HCT116 (cell line): Measurements from ENCODE around the gene ACSS3. TPM values are rescaled to one million over a fixed set of nuclear protein-coding genes. Genes with fewer than 3 reads are reported as not detected.
"Not testable (repeated sequence)": the region's sequence is repeated elsewhere in the genome, so short reads cannot be mapped to it uniquely, and the experiment has no call there.

Source experiments
- ATAC-seq: fragments of 200-7000 bp; cut with Tn5 transposase; 2 replicates; pipeline ENCODE4 v1.9.1; 2020; ENCODE audit warnings: mild to moderate bottlenecking, moderate library complexity
- BruUV-seq: library from RNA; stranded (reverse); fragments of 400-500 nt; replicated peaks from 2 replicates; lab custom pipeline; 2021; lab: Mats Ljungman, UMichigan
- CTCF ChIA-PET: fragments of 300-600 bp; sonication (Branson Sonifier 250); formaldehyde crosslinking; loops from one replicate; lab custom pipeline; 2021; ENCODE audit warnings: antibody characterized with exemption; lab: Charles Lee
- POLR2A ChIA-PET: fragments of 300-600, 350-600 bp; sonication (Branson Sonifier 250); formaldehyde crosslinking; loops from one replicate; lab custom pipeline; 2021; ENCODE audit warnings: antibody characterized with exemption; lab: Charles Lee
- RAD21 ChIA-PET, 2 experiments: fragments of 300-600 bp; sonication (Branson Sonifier 250); formaldehyde crosslinking; loops; one replicate each; lab custom pipeline; 2023; ENCODE audit warnings: low total read pairs in 2 of 2; ENCODE audit not compliant: uncharacterized antibody in 2 of 2, unreplicated experiment in 2 of 2, low non-redundant PET in 1 of 2; lab: Charles Lee
- DNase-seq: peaks from one replicate; pipeline ENCODE4 v3.0.0-alpha.2; 2010; ENCODE audit warnings: low read depth, low spot score
- H2AFZ ChIP-seq: fragments of 200-600 bp; shearing (Covaris generic), sonication (generic); 2 replicates; pipeline ENCODE4 v1.6.1; 2017; ENCODE audit warnings: low read depth, mixed run types, mixed read lengths, antibody characterized with exemption, low read length; ENCODE audit not compliant: poor library complexity, severe bottlenecking
- H3K27ac ChIP-seq: 2 replicates; pipeline ENCODE4 v1.5.1; 2012; ENCODE audit warnings: low read depth, low read length
- H3K27me3 ChIP-seq: fragments of 200-600 bp; sonication (generic); 2 replicates; pipeline ENCODE4 v1.6.1; 2016; ENCODE audit warnings: mixed run types, low read length, mixed read lengths; ENCODE audit not compliant: insufficient read depth
- H3K36me3 ChIP-seq, 2 experiments: fragments of 200-500 bp in 1 of 2; fragments of 200-600 bp in 1 of 2; sonication (Bioruptor generic) in 1 of 2; sonication (generic) in 1 of 2; 2 replicates each; pipeline versions ENCODE4 v1.5.1 to v1.6.1; 2014 to 2016; ENCODE audit warnings: low read length in 2 of 2, inconsistent platforms in 1 of 2, mixed read lengths in 1 of 2, mixed run types in 1 of 2; ENCODE audit not compliant: insufficient read depth in 2 of 2, control insufficient read depth in 1 of 2
- H3K4me1 ChIP-seq, 2 experiments: fragments of 200-600 bp in 1 of 2; sonication (generic) in 1 of 2; 2 replicates each; pipeline versions ENCODE4 v1.5.1 to v1.6.1; 2012 to 2017; ENCODE audit warnings: low read length in 2 of 2, inconsistent platforms in 1 of 2, mild to moderate bottlenecking in 1 of 2, mixed read lengths in 1 of 2, mixed run types in 1 of 2, moderate library complexity in 1 of 2; ENCODE audit not compliant: insufficient read depth in 2 of 2, control insufficient read depth in 1 of 2
- H3K4me2 ChIP-seq: fragments of 200-600 bp; sonication (generic); 2 replicates; pipeline ENCODE4 v1.6.1; 2017; ENCODE audit warnings: mixed run types, low read length, mixed read lengths
- H3K4me3 ChIP-seq, 2 experiments: fragments of 200-600 bp in 1 of 2; sonication (generic) in 1 of 2; replicated peaks in 1 of 2; 2 replicates each; pipeline ENCODE4 v1.5.1; 2011 to 2016; ENCODE audit warnings: low read length in 2 of 2, control low read depth in 1 of 2, low read depth in 1 of 2, mild to moderate bottlenecking in 1 of 2, mixed read lengths in 1 of 2, mixed run types in 1 of 2
- H3K79me2 ChIP-seq: fragments of 200-600 bp; sonication (generic); 2 replicates; pipeline ENCODE4 v1.6.1; 2017; ENCODE audit warnings: mild to moderate bottlenecking, mixed run types, low read length, moderate library complexity, mixed read lengths; ENCODE audit not compliant: insufficient read depth
- H3K9ac ChIP-seq: fragments of 200-600 bp; sonication (generic); 2 replicates; pipeline ENCODE4 v1.6.1; 2016; ENCODE audit warnings: low read length, mixed read lengths
- H3K9me2 ChIP-seq: fragments of 200-600 bp; sonication (generic), shearing (Covaris generic); 2 replicates; pipeline ENCODE4 v1.6.1; 2017; ENCODE audit warnings: mixed run types, mild to moderate bottlenecking, moderate library complexity; ENCODE audit not compliant: insufficient read depth
- H3K9me3 ChIP-seq, 2 experiments: fragments of 200-500 bp in 1 of 2; fragments of 200-600 bp in 1 of 2; sonication (Bioruptor generic) in 1 of 2; sonication (generic) in 1 of 2; 2 replicates each; pipeline ENCODE4 v1.6.1; 2014 to 2017; ENCODE audit warnings: low read length in 2 of 2, mixed read lengths in 2 of 2, inconsistent platforms in 1 of 2, low read depth in 1 of 2, mild to moderate bottlenecking in 1 of 2, mixed run types in 1 of 2, moderate library complexity in 1 of 2; ENCODE audit not compliant: control insufficient read depth in 1 of 2, insufficient read depth in 1 of 2
- H4K20me1 ChIP-seq: fragments of 200-600 bp; sonication (generic), shearing (Covaris generic); 2 replicates; pipeline ENCODE4 v1.6.1; 2017; ENCODE audit warnings: mixed run types, mild to moderate bottlenecking, moderate library complexity; ENCODE audit not compliant: insufficient read depth
- EGR1 ChIP-seq: IDR thresholded peaks from 2 replicates; pipeline ENCODE4 v1.6.1; 2012; ENCODE audit warnings: low read depth
- EZH2phosphoT487 ChIP-seq: fragments of 200-600 bp; IDR thresholded peaks from 2 replicates; pipeline ENCODE4 v1.6.1; 2018; ENCODE audit warnings: antibody characterized with exemption, borderline replicate concordance
- FOSL1 ChIP-seq: IDR thresholded peaks from 2 replicates; pipeline ENCODE4 v1.6.1; 2012; ENCODE audit warnings: low read depth
- JUND ChIP-seq: IDR thresholded peaks from 2 replicates; pipeline ENCODE4 v1.6.1; 2012
- SP1 ChIP-seq: IDR thresholded peaks from 2 replicates; pipeline ENCODE4 v1.6.1; 2012; ENCODE audit warnings: low read depth
- intact Hi-C: fragments of 100-400 bp; cut with micrococcal nuclease; formaldehyde crosslinking; loops from 2 replicates; pipeline ENCODE4 v1.10.0; 2022
- total RNA-seq: library from RNA; stranded (reverse); gene quantifications from one replicate; pipeline ENCODE4 v1.2.1, GENCODE V29; 2021; ENCODE audit not compliant: unreplicated experiment
- TF ChIP-seq, protein P1 (sequence below): IDR thresholded peaks from 2 replicates; pipeline ENCODE4 v1.6.1; 2012; ENCODE audit warnings: low read depth

ACSS3 gene
- total RNA-seq, 1 experiment from 2014 or later: 0.30 TPM

DNA sequence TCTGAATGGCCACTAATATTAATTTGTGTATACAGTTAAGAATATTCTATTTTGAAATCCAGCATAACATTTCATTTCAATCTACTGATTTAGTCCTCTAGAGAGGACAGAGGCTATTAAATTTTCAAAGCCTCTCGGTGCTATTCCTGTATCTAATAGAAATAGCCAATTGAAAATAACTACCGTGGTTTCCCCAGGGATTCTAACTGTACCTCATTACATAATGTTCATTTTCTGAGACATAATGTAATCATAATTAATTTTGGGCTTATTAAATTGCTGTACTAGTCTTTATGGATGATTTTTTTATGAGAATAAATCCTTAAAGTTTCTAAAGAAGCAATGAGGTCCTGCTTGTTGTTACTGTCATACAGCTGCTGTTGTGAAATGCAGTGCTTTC lies 38.6 kb upstream of the ACSS3 start:
- H3K9ac ChIP-seq: no peak overlapping the region
- RAD21 ChIA-PET: no interaction called here
- H3K9me2 ChIP-seq: no peaks in the 10 kb centered on the region
- H3K4me3 ChIP-seq: no peak overlapping the region
- no peak overlapping the region for H2AFZ ChIP-seq
- intact Hi-C loops: loop anchor here (2.0 kb wide), 1 partner anchor 36 kb away; no protein-coding TSS in a partner anchor
- TF ChIP-seq FOSL1: no peak
- no peak for TF ChIP-seq SP1
- TF ChIP-seq EZH2phosphoT487: no peak
- TF ChIP-seq, protein P1, sequence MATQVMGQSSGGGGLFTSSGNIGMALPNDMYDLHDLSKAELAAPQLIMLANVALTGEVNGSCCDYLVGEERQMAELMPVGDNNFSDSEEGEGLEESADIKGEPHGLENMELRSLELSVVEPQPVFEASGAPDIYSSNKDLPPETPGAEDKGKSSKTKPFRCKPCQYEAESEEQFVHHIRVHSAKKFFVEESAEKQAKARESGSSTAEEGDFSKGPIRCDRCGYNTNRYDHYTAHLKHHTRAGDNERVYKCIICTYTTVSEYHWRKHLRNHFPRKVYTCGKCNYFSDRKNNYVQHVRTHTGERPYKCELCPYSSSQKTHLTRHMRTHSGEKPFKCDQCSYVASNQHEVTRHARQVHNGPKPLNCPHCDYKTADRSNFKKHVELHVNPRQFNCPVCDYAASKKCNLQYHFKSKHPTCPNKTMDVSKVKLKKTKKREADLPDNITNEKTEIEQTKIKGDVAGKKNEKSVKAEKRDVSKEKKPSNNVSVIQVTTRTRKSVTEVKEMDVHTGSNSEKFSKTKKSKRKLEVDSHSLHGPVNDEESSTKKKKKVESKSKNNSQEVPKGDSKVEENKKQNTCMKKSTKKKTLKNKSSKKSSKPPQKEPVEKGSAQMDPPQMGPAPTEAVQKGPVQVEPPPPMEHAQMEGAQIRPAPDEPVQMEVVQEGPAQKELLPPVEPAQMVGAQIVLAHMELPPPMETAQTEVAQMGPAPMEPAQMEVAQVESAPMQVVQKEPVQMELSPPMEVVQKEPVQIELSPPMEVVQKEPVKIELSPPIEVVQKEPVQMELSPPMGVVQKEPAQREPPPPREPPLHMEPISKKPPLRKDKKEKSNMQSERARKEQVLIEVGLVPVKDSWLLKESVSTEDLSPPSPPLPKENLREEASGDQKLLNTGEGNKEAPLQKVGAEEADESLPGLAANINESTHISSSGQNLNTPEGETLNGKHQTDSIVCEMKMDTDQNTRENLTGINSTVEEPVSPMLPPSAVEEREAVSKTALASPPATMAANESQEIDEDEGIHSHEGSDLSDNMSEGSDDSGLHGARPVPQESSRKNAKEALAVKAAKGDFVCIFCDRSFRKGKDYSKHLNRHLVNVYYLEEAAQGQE: no peak
- no peak for TF ChIP-seq EGR1
- TF ChIP-seq, all 23 proteins: peak for 0
- Histone ChIP-seq H3K79me2 (no peaks in the 10 kb centered on the region), H3K4me1 (no peaks in the 10 kb centered on the region), H3K36me3 (no peaks in the 10 kb centered on the region), H3K4me2 (no peak overlapping the region), H3K27ac (no peak overlapping the region), H4K20me1 (no peaks in the 10 kb centered on the region), H3K27me3 (no peaks in the 10 kb centered on the region), H3K9me3 (no peaks in the 10 kb centered on the region)
- DNase-seq (no peak), ATAC-seq (no peak)
- CTCF ChIA-PET: no interaction called here
- POLR2A ChIA-PET: no interaction called here
- no TSS peak for BruUV-seq

DNA sequence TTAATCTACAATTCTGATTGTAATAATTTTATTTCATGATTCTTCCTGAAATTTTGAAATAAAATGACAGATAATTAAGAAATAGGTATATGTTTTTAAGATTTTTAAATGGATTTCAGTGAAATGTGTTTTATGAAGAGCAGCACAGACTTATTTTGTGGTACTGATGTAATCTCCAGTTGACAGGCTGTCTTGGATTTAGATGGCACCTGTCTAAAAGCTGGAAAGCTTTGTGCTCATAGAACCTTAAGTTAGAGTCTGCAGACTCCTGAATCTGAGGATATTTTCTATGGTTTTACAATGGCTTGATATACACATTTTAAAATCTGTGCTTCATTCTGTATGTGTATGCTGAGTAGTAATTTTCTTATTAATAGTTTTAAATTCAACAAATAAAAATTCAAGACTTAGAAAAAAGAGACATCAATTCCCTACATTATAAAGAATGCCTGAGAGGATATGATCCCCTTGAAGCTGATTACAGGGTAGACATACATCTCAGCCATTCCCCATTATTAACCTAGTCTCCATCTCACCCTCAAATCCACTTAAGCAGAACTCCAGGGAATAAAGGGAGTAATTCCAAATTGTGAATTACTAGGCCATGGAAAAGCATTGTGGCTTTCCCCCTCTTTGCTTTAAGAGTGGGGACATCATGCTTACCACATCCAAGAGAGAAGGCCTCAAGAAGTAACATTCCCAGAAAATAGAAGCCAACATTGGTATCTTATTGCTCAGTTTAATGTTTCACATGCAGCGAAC lies 33.7 kb upstream of the ACSS3 start:
- RAD21 ChIA-PET: no interaction called here
- POLR2A ChIA-PET: no interaction called here
- Histone ChIP-seq H2AFZ (no peak overlapping the region), H3K9me2 (no peaks in the 10 kb centered on the region), H3K27ac (no peak overlapping the region), H3K36me3 (no peaks in the 10 kb centered on the region), H3K4me3 (no peak overlapping the region), H3K27me3 (no peaks in the 10 kb centered on the region), H3K9me3 (no peaks in the 10 kb centered on the region), H3K4me2 (no peak overlapping the region), H4K20me1 (no peaks in the 10 kb centered on the region), H3K9ac (no peak overlapping the region), H3K79me2 (no peaks in the 10 kb centered on the region), H3K4me1 (no peaks in the 10 kb centered on the region)
- ATAC-seq (no peak), DNase-seq (no peak)
- CTCF ChIA-PET: no interaction called here
- BruUV-seq: no TSS peak
- TF ChIP-seq EZH2phosphoT487 (no peak), JUND (no peak)
- intact Hi-C loops: no loop called here

GRCh38 chr12:81064971-81065370 lies 12.9 kb upstream of the ACSS3 start:
- H2AFZ ChIP-seq, H3K27me3 ChIP-seq, H3K27ac ChIP-seq, H3K9me3 ChIP-seq, H3K9ac ChIP-seq, H3K36me3 ChIP-seq, H3K9me2 ChIP-seq, H4K20me1 ChIP-seq, RAD21 ChIA-PET, H3K4me3 ChIP-seq, H3K4me1 ChIP-seq, BruUV-seq, POLR2A ChIA-PET, intact Hi-C loops, CTCF ChIA-PET, H3K79me2 ChIP-seq, ATAC-seq, H3K4me2 ChIP-seq, DNase-seq: not testable (repeated sequence)
